Kidney (tissue), 14 donors: Measurements from ENCODE around the gene APMAP. TPM values are rescaled to one million over a fixed set of nuclear protein-coding genes. Genes with fewer than 3 reads are reported as not detected.

Experiments used
- DNase-seq, 5 donors: peaks; one replicate each; pipeline ENCODE4 v3.0.0-alpha.2; 2013 to 2020
- FAIRE-seq: peaks from 2 replicates; lab custom pipeline; 2012; peaks lifted over from hg19 to GRCh38; lab: Jason Lieb, UNC
- H3K27ac ChIP-seq, 2 donors: one replicate each; pipeline ENCODE4 v1.7.0; 2013; ENCODE audit warnings: low read depth in 2 of 2, low read length in 2 of 2, inconsistent platforms in 1 of 2
- H3K27me3 ChIP-seq: one replicate; pipeline ENCODE4 v1.7.1; 2013; ENCODE audit warnings: low read length, inconsistent platforms; ENCODE audit not compliant: control insufficient read depth, insufficient read depth
- H3K36me3 ChIP-seq, 3 donors: one replicate each; pipeline versions ENCODE4 v1.7.0 to v1.7.1; 2013; ENCODE audit warnings: low read length in 3 of 3, control low read depth in 1 of 3, inconsistent platforms in 1 of 3; ENCODE audit not compliant: insufficient read depth in 3 of 3, control insufficient read depth in 2 of 3
- H3K4me1 ChIP-seq, 3 donors: one replicate each; pipeline versions ENCODE4 v1.7.0 to v1.7.1; 2013; ENCODE audit warnings: low read length in 3 of 3, inconsistent platforms in 1 of 3, low read depth in 1 of 3; ENCODE audit not compliant: control insufficient read depth in 2 of 3, insufficient read depth in 2 of 3
- H3K4me3 ChIP-seq, 3 donors: one replicate each; pipeline versions ENCODE4 v1.7.0 to v1.8.1; 2013; ENCODE audit warnings: low read length in 3 of 3, control low read depth in 1 of 3, inconsistent platforms in 1 of 3
- H3K9ac ChIP-seq, 3 donors: one replicate each; pipeline versions ENCODE4 v1.7.0 to v1.7.1; 2013; ENCODE audit warnings: low read length in 3 of 3, control low read depth in 1 of 3, inconsistent platforms in 1 of 3
- H3K9me3 ChIP-seq, 3 donors: one replicate each; pipeline versions ENCODE4 v1.7.0 to v1.7.1; 2013; ENCODE audit warnings: low read length in 3 of 3, control low read depth in 1 of 3, inconsistent platforms in 1 of 3; ENCODE audit not compliant: control insufficient read depth in 2 of 3, insufficient read depth in 1 of 3
- CTCF ChIP-seq: IDR thresholded peaks from 3 replicates; pipeline ENCODE4 v1.5.1; 2012; ENCODE audit warnings: mild to moderate bottlenecking, moderate library complexity, borderline replicate concordance; ENCODE audit not compliant: insufficient read depth; ENCODE audit errors: extremely low read depth
- intact Hi-C: fragments of 100-400 bp; cut with DNase I; formaldehyde crosslinking; loops from one replicate; pipeline ENCODE4 v1.11.1; 2022
- polyA plus RNA-seq: library from polyadenylated mRNA; stranded (reverse); fragments of 350-450 nt; fragmentation: Illumina TruSeq; extraction: RNeasy Lipid Tissue Mini Kit (QIAGEN cat#74804); gene quantifications from one replicate; pipeline ENCODE4 v1.2.3, GENCODE V29; 2014; ENCODE audit warnings: low read depth, low replicate concordance; ENCODE audit not compliant: insufficient read depth
- total RNA-seq: library from RNA; stranded (reverse); fragmentation: NEBNext Ultra II Directional; extraction: Animal tissue kit (Norgen Biotek cat#: 25700); gene quantifications from one replicate; pipeline ENCODE4 v1.2.1, GENCODE V29; 2021
- donor health status: control.
- donor health status: control.
- donor health status: control.
- donor health status: control.
- donor health status: control.
- donor health status: DM: yes; HTN: yes; CAD: no.
- donor health status: Normal renal cell carcinoma (clear cell type).

Gene APMAP
- total and polyA plus RNA-seq, 2 donors from 2014 or later, result 79.7 to 90.9 TPM

DNA sequence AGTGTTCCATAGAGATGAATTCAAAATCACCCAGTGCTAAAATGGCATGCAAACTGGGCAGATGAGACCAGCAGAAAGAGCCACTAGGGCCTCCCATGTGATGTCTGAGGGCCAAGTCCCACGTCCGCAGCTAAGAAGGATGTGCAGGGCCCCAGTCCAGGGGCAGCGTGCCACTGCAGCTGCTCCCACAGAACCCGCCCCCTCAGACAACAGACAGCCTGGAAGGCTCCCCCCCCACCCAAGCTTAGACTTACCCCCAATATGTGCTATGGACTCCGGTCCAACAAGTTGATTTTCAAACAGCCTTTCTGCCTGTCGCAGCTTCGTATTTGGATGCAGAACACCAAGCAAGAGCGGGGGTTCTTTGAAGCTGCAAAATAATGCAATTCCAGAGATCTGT lies 14.0 kb downstream of the APMAP start:
- FAIRE-seq (no peak), DNase-seq (no peak)
- Histone ChIP-seq H3K9me3 (peaks cover 0 to 7% (median 0%) of the 10 kb centered on the region in 3 donors), H3K36me3 (peaks cover 0 to 16% (median 14%) of the 10 kb centered on the region in 3 donors), H3K4me3 (no peak overlapping the region), H3K27me3 (no peaks in the 10 kb centered on the region), H3K27ac (no peak overlapping the region), H3K9ac (no peak overlapping the region), H3K4me1 (no peaks in the 10 kb centered on the region)
- intact Hi-C loops, result no loop called here
- no peak for TF ChIP-seq CTCF

GRCh38 chr20:24977797-24978196 lies 14.8 kb downstream of the APMAP start:
- no peak overlapping the region for H3K27ac ChIP-seq
- no peak for DNase-seq
- H3K4me1 ChIP-seq, result no peaks in the 10 kb centered on the region
- H3K9me3 ChIP-seq, result peaks cover 0 to 7% (median 0%) of the 10 kb centered on the region in 3 donors
- H3K27me3 ChIP-seq, result no peaks in the 10 kb centered on the region
- no peak for FAIRE-seq
- intact Hi-C loops, result no loop called here
- TF ChIP-seq CTCF, result no peak
- no peak overlapping the region for H3K4me3 ChIP-seq
- no peak overlapping the region for H3K9ac ChIP-seq
- peaks cover 0 to 23% (median 17%) of the 10 kb centered on the region in 3 donors for H3K36me3 ChIP-seq

- Histone ChIP-seq H3K27ac (no peak overlapping the region), H3K27me3 (no peaks in the 10 kb centered on the region), H3K9ac (no peak overlapping the region), H3K9me3 (peaks cover 0 to 7% (median 0%) of the 10 kb centered on the region in 3 donors), H3K4me3 (no peak overlapping the region), H3K36me3 (peaks cover 0 to 28% (median 21%) of the 10 kb centered on the region in 3 donors), H3K4me1 (no peaks in the 10 kb centered on the region)
- DNase-seq, result no peak
- intact Hi-C loops, result no loop called here
- FAIRE-seq, result no peak
- no peak for TF ChIP-seq CTCF
Observed at GRCh38 chr20:24977336-24977735, 15.2 kb downstream of the APMAP start.

DNA sequence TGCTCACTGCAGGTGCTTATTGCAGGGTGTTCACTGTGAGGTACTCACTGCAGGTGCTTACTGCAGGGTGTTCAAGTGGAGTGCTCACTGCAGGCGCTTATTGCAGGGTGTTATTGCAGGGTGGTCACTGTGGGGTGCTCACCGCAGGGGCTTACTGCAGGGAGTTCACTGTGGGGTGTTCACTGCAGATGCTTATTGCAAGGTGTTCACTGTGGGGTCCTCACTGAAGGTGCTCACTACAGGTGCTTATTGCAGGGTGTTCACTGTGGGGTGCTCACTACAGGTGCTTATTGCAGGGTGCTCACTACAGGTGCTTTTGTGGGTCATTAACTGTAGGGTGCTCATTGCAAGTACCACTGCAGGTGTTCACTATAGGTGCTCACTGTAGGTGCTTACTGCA lies 20.2 kb downstream of the APMAP start:
- intact Hi-C loops, result no loop called here
- FAIRE-seq, result no peak
- no peak for TF ChIP-seq CTCF
- DNase-seq, result peak in 1 of 5 donors; percentile 3
- Histone ChIP-seq H3K9ac (no peak overlapping the region), H3K36me3 (peaks cover 0 to 56% (median 26%) of the 10 kb centered on the region in 3 donors), H3K4me3 (no peak overlapping the region), H3K27ac (no peak overlapping the region), H3K4me1 (no peaks in the 10 kb centered on the region), H3K27me3 (no peaks in the 10 kb centered on the region), H3K9me3 (peaks cover 0 to 7% (median 0%) of the 10 kb centered on the region in 3 donors)
